Retina (tissue), 1 donor: ENCODE measurements around the gene DENND1A.

Experiments used
- DNase-seq: peaks from one replicate; pipeline ENCODE4 v3.0.0-alpha.2; 2016

Gene DENND1A

DNA sequence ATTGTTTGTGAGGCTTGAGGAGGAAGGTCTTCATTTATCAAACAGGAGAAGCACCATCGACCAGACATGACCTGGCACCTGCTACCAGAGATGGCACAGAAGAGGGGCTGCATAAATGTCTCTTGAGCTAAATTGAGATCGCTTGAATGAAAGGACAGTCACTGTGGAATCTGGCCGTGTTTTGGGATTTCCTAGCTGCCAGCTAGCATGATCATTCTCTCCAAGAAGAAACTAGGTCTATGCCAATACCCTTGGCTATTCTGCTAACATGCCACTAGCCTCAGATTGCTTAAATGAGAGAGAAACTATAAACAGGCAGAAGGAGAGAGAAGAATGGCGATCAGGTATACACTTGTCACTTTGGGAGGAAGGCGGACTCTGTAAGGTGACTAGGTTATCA is 324.6 kb downstream of the DENND1A start:
- DNase-seq = no peak

DNA sequence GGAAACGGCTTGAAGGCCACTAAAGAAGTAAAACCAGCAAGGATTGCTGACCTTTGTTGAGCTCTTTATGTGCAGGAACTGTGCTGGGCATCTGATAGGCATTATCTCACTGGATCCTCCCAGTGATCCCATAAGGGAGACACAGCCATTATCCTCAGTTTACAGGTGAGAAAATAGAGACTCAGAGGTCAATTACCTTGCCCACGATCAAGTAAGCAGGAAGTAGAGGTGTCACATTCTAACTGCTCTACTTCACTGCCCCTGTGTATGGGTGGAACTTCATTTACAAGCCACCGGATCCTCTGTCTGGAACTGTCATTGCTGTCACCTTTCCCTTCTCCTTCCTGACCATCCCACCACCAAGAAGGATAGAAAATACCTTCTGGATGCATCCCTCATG is 325.1 kb downstream of the DENND1A start:
- DNase-seq = no peak

DNA sequence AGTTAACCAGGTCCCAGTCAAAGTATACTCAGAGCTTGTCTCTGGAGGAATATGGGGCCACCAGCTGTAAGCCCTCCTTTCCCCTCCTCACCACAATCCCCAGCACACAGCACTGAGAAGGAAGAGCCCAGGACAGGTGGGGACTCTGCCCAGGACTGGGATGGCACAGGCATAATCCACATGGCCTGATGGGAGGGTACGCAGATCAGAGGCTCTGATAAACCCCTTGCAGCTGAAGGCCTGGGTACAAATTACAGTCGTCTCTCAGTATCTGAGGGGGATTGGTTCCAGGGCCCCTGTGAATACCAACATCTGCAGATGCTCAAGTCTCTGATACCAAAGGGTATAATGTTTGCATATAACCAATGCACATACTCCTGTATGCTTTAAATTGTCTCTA is 328.1 kb downstream of the DENND1A start:
- no peak for DNase-seq

DNA sequence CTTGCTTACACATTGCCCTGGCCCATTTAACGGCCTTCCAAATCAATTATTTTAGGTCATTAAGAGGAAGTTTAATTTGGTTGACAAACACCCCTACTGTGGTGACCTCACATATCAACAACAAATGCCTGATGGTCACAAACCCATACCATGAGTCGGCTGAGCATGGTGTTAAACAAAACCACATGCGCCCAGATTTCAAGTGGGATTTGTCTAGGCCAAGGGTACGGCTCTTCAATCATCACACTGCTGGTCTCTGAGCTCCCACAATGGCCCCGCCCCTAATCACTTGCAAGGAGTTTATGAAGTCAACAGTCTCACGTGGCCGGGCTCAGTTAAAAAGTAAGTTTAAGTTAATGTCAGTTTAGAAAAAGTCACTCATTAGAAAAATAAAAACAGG is 330.1 kb downstream of the DENND1A start:
- no peak for DNase-seq

DNA sequence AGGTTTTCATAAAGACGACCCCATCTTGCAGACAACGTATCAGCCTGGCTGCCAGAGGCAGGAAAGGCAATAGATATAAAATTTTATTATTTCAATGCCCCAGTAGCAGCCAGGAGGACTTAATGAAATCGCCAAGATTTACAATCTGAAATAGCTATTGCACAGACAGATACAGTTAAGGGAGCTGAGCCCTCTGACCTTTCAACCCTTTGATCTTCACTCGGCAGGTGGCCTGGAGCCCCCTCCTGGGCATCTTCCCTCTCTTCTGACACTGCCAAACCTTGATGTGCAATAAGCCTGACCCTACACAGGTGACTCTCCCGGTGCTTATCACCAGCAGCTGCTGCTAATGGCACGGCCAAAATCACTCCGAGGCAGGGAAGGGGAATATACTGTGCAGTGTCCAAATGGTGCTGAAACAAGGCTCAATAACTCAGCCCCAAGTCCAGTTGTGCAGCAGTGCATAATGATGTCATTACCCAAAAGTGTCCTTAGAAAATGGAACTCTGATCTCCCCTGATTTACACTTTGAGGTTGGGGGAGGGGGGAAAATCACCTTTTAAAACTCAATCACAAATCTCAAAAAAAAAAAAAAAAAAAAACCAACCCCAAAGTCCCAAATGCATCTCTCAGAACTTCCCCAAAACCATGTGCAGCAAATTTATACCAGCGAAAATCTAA is 331.9 kb downstream of the DENND1A start:
- no peak for DNase-seq

DNA sequence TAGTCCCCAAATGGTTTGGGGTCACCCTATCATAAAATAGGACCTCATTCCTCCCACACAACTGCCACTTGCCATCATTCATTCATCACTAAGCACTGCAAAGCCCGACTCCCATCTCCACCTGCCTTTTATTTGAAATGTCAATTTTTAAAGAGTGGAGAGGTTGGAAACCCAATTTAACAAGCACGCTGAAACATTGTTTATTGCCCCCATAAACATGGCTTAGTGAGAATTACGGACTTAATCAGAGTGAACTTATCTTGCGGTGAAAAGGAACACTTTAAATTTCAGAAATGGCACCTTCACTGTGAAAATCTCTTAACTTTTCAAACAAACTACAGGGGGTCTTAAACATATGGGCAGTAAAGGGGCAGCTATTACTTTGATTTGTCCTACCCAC is 332.9 kb downstream of the DENND1A start:
- no peak for DNase-seq

DNA sequence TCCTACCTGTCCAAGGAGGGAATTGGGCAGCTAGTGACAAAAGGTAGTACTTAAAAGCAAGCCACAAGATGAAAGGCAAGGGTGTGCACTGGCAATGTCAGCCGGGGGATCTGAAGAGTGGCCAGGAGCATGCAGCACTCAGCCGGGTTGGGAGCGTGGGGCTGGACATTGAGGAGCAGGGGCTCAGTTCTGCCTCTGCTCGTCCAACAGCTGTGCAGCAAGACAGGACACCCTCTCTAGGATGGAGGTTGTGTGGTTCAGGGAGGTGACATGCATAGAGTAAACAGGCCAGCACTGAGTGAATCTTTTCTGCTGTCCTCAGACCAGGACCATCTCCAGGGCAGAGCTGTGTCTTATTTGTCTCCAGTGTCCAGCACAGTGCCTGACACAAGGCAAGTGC is 338.6 kb downstream of the DENND1A start:
- no peak for DNase-seq

DNA sequence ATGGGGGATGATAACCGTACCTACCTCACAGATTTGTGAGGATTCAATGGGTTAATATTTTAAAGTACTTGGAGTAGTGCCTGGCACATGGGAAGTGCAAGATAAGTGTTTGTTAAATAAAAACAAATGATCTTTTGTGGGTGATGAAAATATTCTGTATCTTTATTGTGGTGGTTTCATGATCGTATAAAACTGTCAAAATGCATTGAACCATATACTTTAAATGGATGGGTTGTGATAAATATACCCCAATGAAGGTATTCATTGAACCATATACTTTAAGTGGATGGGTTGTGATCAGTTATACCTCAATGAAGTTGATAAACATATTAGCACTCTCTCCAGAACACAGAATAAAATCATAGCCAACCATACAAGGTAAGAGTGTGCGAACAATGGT is 339.4 kb downstream of the DENND1A start:
- no peak for DNase-seq

DNA sequence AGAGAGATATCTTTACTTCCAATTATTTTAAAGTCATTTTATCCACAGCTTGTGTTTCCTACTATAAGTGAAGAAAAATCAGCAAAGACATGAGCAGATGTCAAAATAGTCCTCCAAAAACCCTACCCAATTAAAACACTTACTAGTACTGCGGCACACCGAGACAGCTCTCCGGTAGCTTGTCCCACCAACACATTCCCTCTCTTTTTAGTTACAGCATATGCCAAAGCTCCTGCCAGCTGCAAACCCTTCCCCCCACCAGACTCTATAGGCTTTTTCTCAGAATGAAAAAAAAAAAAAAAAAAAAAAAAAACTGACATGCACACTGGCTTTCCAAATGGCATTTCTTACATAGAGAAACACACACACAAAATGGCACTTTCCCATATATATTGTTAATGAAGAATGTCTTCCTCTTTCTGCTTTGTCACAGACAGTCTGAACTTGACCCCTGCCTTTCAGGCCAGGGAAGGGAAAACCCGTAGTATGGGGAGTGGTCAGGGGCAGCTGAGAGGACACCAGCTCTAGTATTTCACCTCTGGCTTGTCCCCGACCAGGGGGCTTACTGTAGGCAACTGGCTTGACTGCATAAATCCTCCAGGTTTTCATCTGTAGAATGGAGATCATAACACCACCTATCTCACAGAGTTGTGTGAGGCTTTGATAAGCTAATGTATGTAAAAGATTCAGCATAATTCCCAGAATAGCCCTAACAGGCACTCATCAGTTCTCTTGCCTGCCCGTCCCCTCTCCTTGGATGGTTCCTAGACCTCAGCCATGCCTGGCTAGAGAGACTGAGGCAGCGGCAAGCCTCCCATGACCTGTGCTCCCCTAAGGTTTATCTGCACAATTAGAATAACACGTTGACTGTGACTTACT is 340.3 kb downstream of the DENND1A start:
- no peak for DNase-seq

DNA sequence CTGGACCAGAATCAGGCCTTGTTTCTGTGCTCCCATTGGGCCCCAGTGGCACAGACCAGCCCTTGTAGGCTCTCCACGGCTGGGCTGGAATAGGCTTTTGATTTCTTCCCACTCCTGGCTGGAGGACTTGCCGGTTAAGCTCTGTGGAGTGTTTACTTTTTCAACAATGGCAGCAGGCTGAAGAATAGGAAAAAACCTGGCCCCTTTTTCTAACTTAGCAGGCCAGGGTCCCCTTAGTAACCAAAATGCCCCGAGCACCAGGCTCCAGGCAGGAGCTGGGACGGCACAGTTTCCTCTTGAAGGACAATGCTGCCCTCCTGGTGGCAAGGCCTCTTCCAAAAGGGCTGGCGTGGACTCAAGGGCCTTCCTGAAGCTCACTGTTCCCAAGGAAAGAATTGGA is 343.7 kb downstream of the DENND1A start:
- DNase-seq = no peak

DNA sequence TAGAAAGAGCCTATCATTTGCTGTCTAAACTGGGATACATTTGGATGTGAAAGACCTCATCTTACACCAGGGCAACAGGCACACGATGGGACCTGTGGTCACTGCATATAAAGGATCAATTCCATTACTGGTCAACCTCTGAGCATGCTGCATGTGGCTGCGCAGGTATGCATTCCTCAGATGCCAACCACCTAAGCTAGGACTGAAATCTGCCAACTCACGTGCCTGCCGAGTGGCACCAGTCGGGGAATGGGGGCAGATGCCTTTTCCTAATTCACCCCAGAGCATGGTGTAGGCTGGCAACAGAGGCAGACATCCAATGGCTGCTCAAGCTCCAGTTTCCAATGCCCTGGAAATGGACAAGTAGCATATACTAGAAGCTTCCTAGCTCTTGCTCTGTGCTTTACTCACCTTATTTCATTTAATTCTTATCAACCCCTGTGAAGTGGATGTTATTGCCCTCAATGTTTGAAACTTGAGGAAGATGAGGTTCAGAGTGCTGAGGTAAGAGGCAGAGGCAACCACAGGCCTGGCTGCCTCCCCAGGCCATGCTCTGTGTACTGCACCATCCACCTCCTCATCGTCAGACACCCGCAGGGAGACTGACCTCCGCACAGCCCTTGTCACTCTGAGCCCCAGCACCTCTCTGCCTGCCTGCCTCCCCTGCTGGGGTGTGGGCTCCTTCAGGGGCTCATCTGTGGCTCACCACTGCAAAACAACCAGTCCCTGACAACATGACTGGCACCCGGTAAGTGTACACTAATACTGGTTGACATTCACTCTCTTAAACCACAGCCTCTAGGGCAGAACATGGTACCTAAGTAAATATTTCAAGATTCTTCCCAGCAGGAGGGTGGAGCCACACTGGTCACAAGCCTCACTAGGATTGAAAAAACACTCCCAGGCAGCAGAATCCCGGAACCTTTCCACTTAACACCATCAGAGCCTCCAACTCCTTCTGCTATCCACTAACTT is 345.4 kb downstream of the DENND1A start:
- peak; percentile 35 for DNase-seq

DNA sequence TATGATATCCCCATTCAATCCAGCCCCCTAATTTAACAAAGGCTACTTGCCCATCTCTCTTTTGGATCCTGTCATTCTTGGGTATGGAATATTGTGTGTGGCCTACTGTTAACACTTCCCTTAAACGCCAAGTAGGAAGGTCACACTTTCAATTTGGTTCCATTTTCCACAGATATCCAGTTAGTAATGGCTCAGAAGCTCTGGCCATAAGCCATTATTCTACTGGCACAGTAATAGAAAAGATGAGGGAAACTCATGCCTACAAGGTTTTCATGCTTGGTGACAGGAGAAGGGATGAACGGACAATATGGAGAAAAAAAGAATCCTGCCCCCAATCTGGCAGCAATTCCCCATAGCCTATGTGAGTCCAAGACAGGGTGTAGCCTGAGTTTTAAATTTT is 346.3 kb downstream of the DENND1A start:
- no peak for DNase-seq

DNA sequence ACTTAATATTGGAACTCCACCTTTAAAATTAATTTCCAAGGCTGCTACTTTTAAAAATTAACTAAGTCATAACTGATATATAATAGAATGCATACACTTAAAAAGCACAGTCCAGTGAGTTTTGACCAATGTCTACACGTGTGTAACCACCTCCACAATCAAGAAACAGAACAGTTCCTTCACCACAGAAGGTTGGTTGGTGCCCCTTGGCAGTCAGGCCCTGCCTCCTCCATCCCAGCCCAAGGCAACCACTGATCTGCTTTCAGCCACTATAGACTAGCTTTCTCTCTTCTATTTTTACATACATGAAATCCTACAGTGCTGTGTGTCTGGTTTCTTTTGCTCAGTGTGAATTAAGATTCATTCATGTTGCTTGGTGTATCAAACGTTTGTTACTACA is 358.7 kb downstream of the DENND1A start:
- DNase-seq = no peak

DNA sequence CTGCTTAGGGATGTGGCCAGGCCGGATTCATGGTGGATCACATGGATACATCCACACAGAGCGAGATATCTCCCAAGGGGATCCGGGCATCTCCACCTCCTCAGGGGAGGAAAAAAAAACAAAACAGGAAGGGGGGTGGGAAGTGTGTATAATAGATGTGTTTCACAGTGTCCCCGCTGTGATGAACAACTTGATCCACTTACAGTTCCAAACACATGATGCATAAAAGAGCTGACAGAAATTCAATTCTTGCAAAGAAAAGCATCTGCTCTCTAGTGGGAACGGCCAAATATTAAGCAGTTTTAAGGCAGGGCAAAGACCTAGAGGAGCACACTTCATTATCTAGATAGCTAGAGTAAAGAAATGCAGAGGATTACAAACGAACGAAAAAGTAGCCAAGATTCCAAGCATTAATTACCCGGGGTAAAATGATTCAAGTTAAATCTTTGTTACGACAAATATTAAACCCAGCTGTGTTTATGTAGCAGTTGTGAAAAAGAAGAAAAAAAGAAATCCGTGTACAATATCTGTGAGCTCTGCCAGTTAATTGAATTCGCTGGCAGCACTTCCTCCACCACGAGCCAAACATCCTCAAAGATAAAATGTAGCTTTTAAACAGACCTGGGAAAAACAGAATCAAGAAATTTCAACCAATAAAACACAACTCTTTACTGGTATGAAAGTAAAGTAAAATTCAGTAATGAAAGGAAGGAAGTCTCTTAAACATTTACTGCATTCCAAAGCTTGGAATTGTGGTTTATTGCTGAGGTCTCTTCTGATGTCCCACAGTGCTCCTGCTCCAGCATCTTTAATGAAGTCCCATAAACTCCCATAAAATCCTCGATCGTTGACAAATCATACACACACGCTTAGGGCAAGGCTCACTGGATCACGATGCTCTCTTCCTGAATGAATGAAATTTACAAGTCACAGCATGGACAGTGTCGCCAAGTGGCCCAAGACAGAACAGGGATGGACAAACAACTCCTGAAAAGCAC is 360.9 kb downstream of the DENND1A start:
- peak; percentile 73 for DNase-seq

DNA sequence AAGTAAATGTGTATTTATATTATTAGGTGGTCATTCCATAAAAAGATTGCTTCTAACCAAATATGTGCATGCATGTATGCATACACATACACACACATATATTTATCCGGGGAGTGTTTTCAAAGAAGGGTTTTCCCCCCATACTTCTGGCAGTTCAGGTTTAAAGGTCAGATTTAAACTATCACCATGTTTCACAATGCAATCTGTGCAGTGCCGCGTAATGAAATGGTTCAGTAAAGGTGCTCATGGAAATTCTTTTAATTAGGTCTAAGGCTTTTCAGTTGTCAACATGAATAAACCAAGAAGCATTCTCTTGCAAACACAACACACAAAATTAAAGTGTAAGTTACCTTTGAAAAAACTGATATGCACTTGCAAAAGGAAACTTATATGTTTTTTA is 362.9 kb downstream of the DENND1A start:
- DNase-seq = peak; percentile 45

DNA sequence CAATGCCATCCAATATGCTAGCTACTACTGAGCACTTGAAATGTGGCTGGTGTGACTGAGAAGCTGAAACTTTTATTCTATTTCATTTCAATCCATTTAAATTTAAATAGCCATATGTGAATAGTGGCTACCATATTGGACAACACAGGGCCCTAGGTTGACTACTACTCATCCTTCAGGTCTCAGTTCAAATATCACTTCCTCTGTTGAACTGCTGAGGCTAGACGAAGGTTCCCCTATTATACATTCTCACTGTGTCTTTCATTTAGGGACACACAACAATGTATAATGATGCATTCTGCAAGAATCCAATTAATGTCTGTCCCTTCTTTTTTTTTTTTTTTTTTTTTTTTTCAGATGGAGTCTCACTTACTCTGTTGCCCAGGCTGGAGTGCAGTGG is 365.3 kb downstream of the DENND1A start:
- DNase-seq = no peak

DNA sequence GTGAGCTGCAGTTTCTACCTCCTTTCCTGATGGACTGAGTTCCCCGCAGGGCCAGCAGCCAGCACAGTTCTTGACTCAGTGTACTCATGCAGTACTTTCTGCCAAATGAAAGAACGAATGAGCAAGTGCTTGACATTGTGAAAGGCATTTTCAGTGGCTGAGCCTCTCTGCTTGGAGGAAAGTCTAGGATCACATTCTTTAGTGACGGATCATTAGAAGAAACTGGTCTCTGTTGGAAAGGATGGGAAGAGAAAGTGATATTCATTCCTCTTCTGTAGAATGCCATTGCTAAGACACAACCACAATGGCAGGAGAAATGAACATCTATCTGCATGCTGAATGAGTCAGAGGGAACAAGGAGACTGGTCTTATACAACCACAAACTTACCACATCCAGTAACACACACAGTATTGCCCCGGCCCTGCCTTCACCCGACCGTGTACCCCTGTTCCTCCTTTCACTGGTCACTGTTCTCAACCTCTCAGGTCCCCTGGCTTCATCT is 367.0 kb downstream of the DENND1A start:
- no peak for DNase-seq

DNA sequence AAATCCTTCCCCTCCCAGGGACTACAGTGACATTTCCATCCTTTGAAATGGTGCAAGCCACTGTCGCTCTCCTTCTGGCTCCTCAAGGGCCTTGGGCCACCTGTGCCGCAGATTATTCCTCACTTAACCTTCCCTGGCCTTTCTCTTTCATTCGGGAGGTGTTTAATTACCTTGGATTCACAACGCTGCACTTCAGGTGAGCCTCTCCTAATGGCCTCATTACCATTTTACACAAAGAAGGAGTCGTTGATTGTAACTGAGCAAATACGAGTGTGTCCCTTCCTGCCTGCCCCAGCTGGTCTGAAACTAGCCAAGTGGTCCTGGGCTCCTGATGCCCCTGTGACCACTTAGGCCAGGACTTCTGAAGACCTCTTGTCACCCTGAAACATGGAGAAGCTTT is 368.9 kb downstream of the DENND1A start:
- no peak for DNase-seq

DNA sequence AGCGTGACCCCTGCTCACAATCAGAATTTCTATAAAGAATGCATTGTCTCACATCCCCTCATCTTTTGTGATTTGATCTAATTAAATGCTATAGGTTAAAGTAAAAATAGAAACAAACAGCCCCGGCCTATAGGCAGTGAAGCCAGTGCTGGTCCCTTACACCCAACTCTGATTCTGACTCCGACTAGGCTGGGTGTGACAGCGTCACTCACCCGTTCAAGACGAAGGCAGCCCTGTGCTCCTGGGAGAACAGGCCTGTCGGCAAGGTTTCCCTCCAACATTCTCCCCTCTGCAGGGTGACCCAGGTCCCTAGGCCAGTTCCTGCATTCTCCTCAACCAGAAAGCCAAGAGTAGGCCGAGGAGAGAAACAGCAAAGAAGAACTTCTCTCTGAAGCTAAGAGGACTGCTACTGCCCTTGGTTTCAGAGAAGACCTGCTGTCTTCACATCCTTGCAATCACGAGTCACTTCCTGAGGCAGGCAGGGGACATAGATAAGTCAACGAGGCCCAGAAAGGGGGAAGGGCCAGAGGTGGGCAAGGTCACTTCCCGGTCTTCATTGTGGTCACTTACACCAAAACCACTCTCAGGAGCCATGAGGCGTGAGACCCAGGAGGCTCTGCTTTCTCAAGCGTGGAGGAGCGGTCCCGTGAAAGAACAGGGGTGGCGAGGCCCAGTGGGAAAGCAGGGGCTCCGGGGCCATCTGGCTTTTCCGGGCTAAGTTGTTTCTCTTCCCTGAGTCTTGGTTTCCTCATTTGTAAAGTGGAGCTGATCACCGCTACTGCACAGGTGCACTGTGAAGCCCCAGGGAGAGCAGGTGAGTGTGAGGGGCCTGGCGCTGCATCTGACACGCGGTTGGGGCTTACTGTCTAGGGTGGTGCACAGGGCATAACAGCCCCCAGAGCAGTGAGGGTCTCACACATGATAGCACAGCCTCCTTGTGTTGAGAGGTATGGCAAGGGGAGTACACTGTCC is 373.2 kb downstream of the DENND1A start:
- DNase-seq = no peak

DNA sequence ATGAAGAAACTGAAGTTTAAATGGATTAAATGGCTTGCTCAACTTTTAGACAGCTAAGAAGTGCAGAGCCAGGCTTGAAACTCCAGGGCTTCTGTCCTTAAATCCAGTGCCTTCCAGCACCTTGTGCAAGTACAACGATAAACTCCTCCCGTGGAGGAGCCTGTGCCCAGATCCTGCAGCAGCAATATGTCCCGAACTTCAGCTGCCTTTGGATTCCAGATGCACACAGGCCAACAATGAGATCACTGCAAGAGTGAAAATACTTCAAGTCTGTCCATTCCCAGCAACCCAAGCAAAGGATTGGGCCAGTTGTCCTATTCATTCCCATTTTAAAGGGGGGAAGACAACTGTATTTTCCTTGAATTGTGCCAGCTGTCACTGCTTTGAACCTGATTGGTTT is 374.3 kb downstream of the DENND1A start:
- DNase-seq = no peak

DNA sequence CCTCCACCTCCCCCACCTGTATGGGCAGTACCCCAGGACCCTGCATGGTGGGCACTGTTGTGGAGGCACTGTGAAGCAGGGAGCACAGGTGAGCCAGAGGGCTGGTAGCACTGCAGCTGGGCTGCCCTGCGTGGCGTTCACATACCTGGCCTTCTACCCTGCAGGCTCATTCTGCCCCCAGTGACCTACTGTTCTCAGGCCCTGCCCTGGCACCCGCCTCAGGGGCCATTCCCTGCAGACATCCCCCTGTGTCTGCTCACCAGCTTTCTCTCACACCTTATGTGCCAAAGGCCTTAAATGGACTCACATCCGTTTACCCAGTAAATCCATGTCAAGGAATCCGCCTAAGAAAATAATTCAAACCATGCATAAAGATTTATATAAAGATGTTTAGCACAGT is 377.4 kb downstream of the DENND1A start:
- DNase-seq = no peak
